ENCODE data around the gene OPRM1.

GRCh38 chr6:154092326-154092962 lies 53.4 kb downstream of the OPRM1 start:
- no peak for TF ChIP-seq CTCF (IDR thresholded peaks at IDR 0.05; ENCODE audit: low read depth, low read length, poor library complexity, severe bottlenecking)
- no peak for TF ChIP-seq EZH2phosphoT487 (IDR thresholded peaks at IDR 0.05; ENCODE audit: borderline replicate concordance, low read length)
